ENCODE results near the gene WWTR1.

GRCh38 chr3:149663966-149664365 lies 6.1 kb upstream of the WWTR1 start:
- no peak for TF ChIP-seq POLR2A (IDR thresholded peaks at IDR 0.05; ENCODE audit: low read depth, low read length)
- no peak for TF ChIP-seq POU2F2 (IDR thresholded peaks at IDR 0.05; ENCODE audit: low read depth, low read length)
- TF ChIP-seq POLR2AphosphoS5 (IDR thresholded peaks at IDR 0.05; ENCODE audit: low read depth, low read length): no peak
- TF ChIP-seq TAF1 (IDR thresholded peaks at IDR 0.05; ENCODE audit: low read depth, low read length): no peak
- TF ChIP-seq SPI1 (IDR thresholded peaks at IDR 0.05; ENCODE audit: low read depth, low read length): no peak
- no peak for TF ChIP-seq PAX5 (IDR thresholded peaks at IDR 0.05; ENCODE audit: insufficient read depth, low read length, severe bottlenecking)

Measured in GM12891 (cell line).